BLaER1 treated with 17β-estradiol and CSF1 and Interleukin-3, amounts not matched to agents 10 nM and 100 nM (cell line): Measurements from ENCODE around the gene TOR1B.

ENCODE experiments used
- H3K27ac ChIP-seq, 11 experiments: shearing (Covaris generic); formaldehyde crosslinking; 2 replicates each; pipeline ENCODE4 v1.8.1; 2022
- H3K27me3 ChIP-seq, 11 experiments: shearing (Covaris generic); formaldehyde crosslinking; 2 replicates each; pipeline ENCODE4 v1.8.1; 2022
- H3K36me3 ChIP-seq, 11 experiments: shearing (Covaris generic); formaldehyde crosslinking; 2 replicates each; pipeline ENCODE4 v1.8.1; 2022
- H3K4me1 ChIP-seq, 10 experiments: shearing (Covaris generic); formaldehyde crosslinking; 2 replicates each; pipeline ENCODE4 v1.8.1; 2022
- H3K4me2 ChIP-seq, 11 experiments: shearing (Covaris generic); formaldehyde crosslinking; 2 replicates each; pipeline ENCODE4 v1.8.1; 2022
- H3K4me3 ChIP-seq, 10 experiments: shearing (Covaris generic); formaldehyde crosslinking; 2 replicates each; pipeline ENCODE4 v1.8.1; 2022
- H3K9ac ChIP-seq, 11 experiments: shearing (Covaris generic); formaldehyde crosslinking; 2 replicates each; pipeline ENCODE4 v1.8.1; 2022
- H3K9me3 ChIP-seq, 11 experiments: shearing (Covaris generic); formaldehyde crosslinking; replicated peaks in 1 of 11; 2 replicates each; pipeline ENCODE4 v1.8.1; 2022
- H4K20me1 ChIP-seq, 11 experiments: shearing (Covaris generic); formaldehyde crosslinking; 2 replicates each; pipeline ENCODE4 v1.8.1; 2022
- Cebpa-rat ChIP-seq, 11 experiments: shearing (Covaris generic); IDR thresholded peaks; 2 replicates each; pipeline ENCODE4 v1.8.1; 2022

Gene TOR1B

GRCh38 chr9:129836311-129837007 is 33.5 kb downstream of the TOR1B start:
- Histone ChIP-seq H4K20me1 (peaks cover 12 to 60% (median 32%) of the 10 kb centered on the region in 11 experiments; a peak in 15 of 22 replicates), H3K9ac (peak overlapping the region; percentile 75 to 89 (median 86); a peak in 20 of 22 replicates)

GRCh38 chr9:129838707-129839259 is 35.8 kb downstream of the TOR1B start:
- peak overlapping the region in 2 of 11 experiments; percentile 26 to 47; a peak in 2 of 22 replicates for H3K27ac ChIP-seq
- peak overlapping the region in 5 of 11 experiments; percentile 8 to 52 (median 36); a peak in 6 of 22 replicates for H3K9ac ChIP-seq
- peaks cover 12 to 53% (median 25%) of the 10 kb centered on the region in 11 experiments; a peak in 15 of 22 replicates for H4K20me1 ChIP-seq
- no peak overlapping the region for H3K4me3 ChIP-seq
- H3K4me1 ChIP-seq: peaks cover 39 to 47% (median 43%) of the 10 kb centered on the region in 10 experiments
- peaks cover 0 to 9% (median under 1%) of the 10 kb centered on the region in 11 experiments; a peak in 5 of 22 replicates for H3K36me3 ChIP-seq
- peak overlapping the region; percentile 46 to 75 (median 60) for H3K4me2 ChIP-seq
- no peaks in the 10 kb centered on the region for H3K9me3 ChIP-seq
- TF ChIP-seq Cebpa-rat (IDR thresholded peaks at IDR 0.05): no peak
- no peaks in the 10 kb centered on the region for H3K27me3 ChIP-seq

More at GRCh38 chr9:129836311-129837007, 33.5 kb downstream of the TOR1B start:
- TF ChIP-seq Cebpa-rat (IDR thresholded peaks at IDR 0.05): no peak
- peaks cover 21 to 24% (median 23%) of the 10 kb centered on the region in 11 experiments for H3K36me3 ChIP-seq
- H3K27me3 ChIP-seq: no peaks in the 10 kb centered on the region
- peak overlapping the region; percentile 70 to 97 (median 90) for H3K4me3 ChIP-seq
- H3K4me2 ChIP-seq: peak overlapping the region; percentile 94 to 99 (median 98)
- peaks cover 45 to 52% (median 49%) of the 10 kb centered on the region in 10 experiments for H3K4me1 ChIP-seq
- H3K9me3 ChIP-seq: no peaks in the 10 kb centered on the region
- peak overlapping the region in 6 of 11 experiments; percentile 72 to 86 (median 80); a peak in 7 of 22 replicates for H3K27ac ChIP-seq

- TF ChIP-seq Cebpa-rat (IDR thresholded peaks at IDR 0.05): no peak
- peaks cover 33 to 40% (median 37%) of the 10 kb centered on the region in 10 experiments for H3K4me1 ChIP-seq
- H3K9me3 ChIP-seq: no peaks in the 10 kb centered on the region
- H4K20me1 ChIP-seq: peaks cover 12 to 48% (median 25%) of the 10 kb centered on the region in 11 experiments; a peak in 15 of 22 replicates
- no peak overlapping the region for H3K4me3 ChIP-seq
- H3K36me3 ChIP-seq: peaks cover 0 to 9% (median 0%) of the 10 kb centered on the region in 11 experiments; a peak in 3 of 22 replicates
- no peaks in the 10 kb centered on the region for H3K27me3 ChIP-seq
- H3K9ac ChIP-seq: peak overlapping the region in 5 of 11 experiments; percentile 8 to 52 (median 36); a peak in 8 of 22 replicates
- peak overlapping the region in 6 of 11 experiments; percentile 3 to 47 (median 26); a peak in 4 of 22 replicates for H3K27ac ChIP-seq
- H3K4me2 ChIP-seq: peak overlapping the region; percentile 46 to 75 (median 60)
Measured at GRCh38 chr9:129839324-129840023, 36.5 kb downstream of the TOR1B start.

- Histone ChIP-seq H3K4me2 (peak overlapping the region in 10 of 11 experiments; percentile 46 to 75 (median 64); a peak in 20 of 22 replicates), H3K9ac (peak overlapping the region in 2 of 11 experiments; percentile 36 to 52; a peak in 4 of 22 replicates), H4K20me1 (peaks cover 12 to 48% (median 25%) of the 10 kb centered on the region in 11 experiments; a peak in 15 of 22 replicates), H3K4me1 (peaks cover 33 to 44% (median 38%) of the 10 kb centered on the region in 10 experiments), H3K27me3 (no peaks in the 10 kb centered on the region), H3K9me3 (no peaks in the 10 kb centered on the region), H3K4me3 (no peak overlapping the region), H3K27ac (peak overlapping the region in 1 of 11 experiments; percentile 14; a peak in 1 of 22 replicates), H3K36me3 (peaks cover 0 to 9% (median 0%) of the 10 kb centered on the region in 11 experiments; a peak in 3 of 22 replicates)
- no peak for TF ChIP-seq Cebpa-rat (IDR thresholded peaks at IDR 0.05)
Measured at GRCh38 chr9:129840034-129840433, 37.0 kb downstream of the TOR1B start.

GRCh38 chr9:129841071-129841470 is 38.1 kb downstream of the TOR1B start:
- Histone ChIP-seq H3K9me3 (no peaks in the 10 kb centered on the region), H3K27me3 (no peaks in the 10 kb centered on the region), H3K4me1 (peaks cover 30 to 42% (median 37%) of the 10 kb centered on the region in 10 experiments), H4K20me1 (peaks cover 12 to 48% (median 25%) of the 10 kb centered on the region in 11 experiments; a peak in 15 of 22 replicates), H3K27ac (no peak overlapping the region), H3K36me3 (peaks cover 0 to 9% (median 0%) of the 10 kb centered on the region in 11 experiments; a peak in 3 of 22 replicates), H3K4me3 (no peak overlapping the region), H3K9ac (no peak overlapping the region), H3K4me2 (no peak overlapping the region)
- TF ChIP-seq Cebpa-rat (IDR thresholded peaks at IDR 0.05): no peak

GRCh38 chr9:129845373-129845772 is 42.4 kb downstream of the TOR1B start:
- no peak overlapping the region for H3K4me3 ChIP-seq
- H4K20me1 ChIP-seq: peaks cover 0 to 21% (median 6%) of the 10 kb centered on the region in 11 experiments; a peak in 8 of 22 replicates
- H3K36me3 ChIP-seq: peaks cover 4 to 23% (median 10%) of the 10 kb centered on the region in 11 experiments; a peak in 17 of 22 replicates
- H3K4me2 ChIP-seq: no peak overlapping the region
- no peaks in the 10 kb centered on the region for H3K9me3 ChIP-seq
- H3K9ac ChIP-seq: peak overlapping the region in 2 of 11 experiments; percentile 9 to 10; a peak in 2 of 22 replicates
- TF ChIP-seq Cebpa-rat (IDR thresholded peaks at IDR 0.05): no peak
- H3K4me1 ChIP-seq: peaks cover 1 to 33% (median 17%) of the 10 kb centered on the region in 10 experiments; a peak in 19 of 20 replicates
- peak overlapping the region in 3 of 11 experiments; percentile 4 to 17 (median 12); a peak in 1 of 22 replicates for H3K27ac ChIP-seq
- no peaks in the 10 kb centered on the region for H3K27me3 ChIP-seq

GRCh38 chr9:129848712-129849441 is 45.9 kb downstream of the TOR1B start:
- no peak for TF ChIP-seq Cebpa-rat (IDR thresholded peaks at IDR 0.05)
- Histone ChIP-seq H4K20me1 (peaks cover 0 to 10% (median 3%) of the 10 kb centered on the region in 11 experiments; a peak in 6 of 22 replicates), H3K27ac (peak overlapping the region in 1 of 11 experiments; percentile 9; a peak in 2 of 22 replicates), H3K36me3 (peaks cover 31 to 45% (median 38%) of the 10 kb centered on the region in 11 experiments), H3K4me1 (peaks cover 7 to 37% (median 23%) of the 10 kb centered on the region in 10 experiments; a peak in 19 of 20 replicates), H3K9me3 (no peaks in the 10 kb centered on the region), H3K27me3 (no peaks in the 10 kb centered on the region), H3K4me2 (peak overlapping the region in 2 of 11 experiments; percentile 15; a peak in 1 of 22 replicates), H3K4me3 (no peak overlapping the region), H3K9ac (no peak overlapping the region)
